SU-DHL-6 (cell line): ENCODE data around the gene ADCYAP1R1.

Experiments used
- H2AFZ ChIP-seq: fragments of 200-600 bp; sonication (generic); 2 replicates; pipeline ENCODE4 v1.6.1; 2014; ENCODE audit warnings: low read depth, mild to moderate bottlenecking, moderate library complexity, mixed read lengths, antibody characterized with exemption, low read length; ENCODE audit not compliant: severe bottlenecking
- H3F3A ChIP-seq: fragments of 200-600 bp; shearing (Covaris generic); 2 replicates; pipeline ENCODE4 v1.6.0; 2016; ENCODE audit warnings: antibody characterized with exemption, mild to moderate bottlenecking; ENCODE audit not compliant: insufficient read depth
- H3K27ac ChIP-seq: fragments of 200-600 bp; sonication (generic); 2 replicates; pipeline ENCODE4 v1.5.1; 2016; ENCODE audit warnings: low read depth, mild to moderate bottlenecking, low read length, moderate library complexity, mixed read lengths
- H3K27me3 ChIP-seq: fragments of 200-600 bp; sonication (generic), shearing (Covaris generic); 2 replicates; pipeline ENCODE4 v1.6.0; 2014; ENCODE audit warnings: mild to moderate bottlenecking, low read length
- H3K36me3 ChIP-seq: fragments of 200-600 bp; sonication (generic); 2 replicates; pipeline ENCODE4 v1.6.1; 2014; ENCODE audit warnings: mild to moderate bottlenecking, low read length, mixed read lengths
- H3K4me2 ChIP-seq: fragments of 300-600, 200-600 bp; shearing (Covaris generic), sonication (generic); 2 replicates; pipeline ENCODE4 v1.6.0; 2014; ENCODE audit warnings: low read length, low read depth, mild to moderate bottlenecking; ENCODE audit not compliant: poor library complexity, severe bottlenecking
- H3K4me3 ChIP-seq: fragments of 200-600 bp; sonication (generic); 2 replicates; pipeline ENCODE4 v1.5.1; 2014; ENCODE audit warnings: antibody characterized with exemption, low read length, mild to moderate bottlenecking, mixed read lengths; ENCODE audit not compliant: insufficient read depth, poor library complexity, severe bottlenecking
- H3K79me2 ChIP-seq: fragments of 200-600 bp; sonication (generic); 2 replicates; pipeline ENCODE4 v1.6.1; 2014; ENCODE audit warnings: mild to moderate bottlenecking, low read length, moderate library complexity; ENCODE audit not compliant: insufficient read depth
- H3K9ac ChIP-seq: fragments of 200-600 bp; sonication (generic); 2 replicates; pipeline ENCODE4 v1.7.0; 2014; ENCODE audit warnings: mild to moderate bottlenecking, low read length
- H3K9me2 ChIP-seq: fragments of 200-600 bp; sonication (generic); replicated peaks from 2 replicates; pipeline ENCODE4 v1.6.1; 2014; ENCODE audit warnings: low read length; ENCODE audit not compliant: insufficient read depth
- H3K9me3 ChIP-seq: fragments of 200-600 bp; sonication (generic); 2 replicates; pipeline ENCODE4 v1.6.1; 2014; ENCODE audit warnings: low read length, mixed read lengths; ENCODE audit not compliant: insufficient read depth
- H4K20me1 ChIP-seq: fragments of 200-600 bp; sonication (generic); 2 replicates; pipeline ENCODE4 v1.6.1; 2014; ENCODE audit warnings: low read depth, mild to moderate bottlenecking, antibody characterized with exemption, low read length, moderate library complexity, mixed read lengths
- CTCF ChIP-seq: fragments of 200-600 bp; sonication (generic); IDR thresholded peaks from one replicate; pipeline ENCODE4 v1.5.1; 2017; ENCODE audit warnings: antibody characterized with exemption, mild to moderate bottlenecking, low read length, moderate library complexity; ENCODE audit not compliant: insufficient read depth, poor library complexity, severe bottlenecking
- EZH2phosphoT487 ChIP-seq: fragments of 200-600 bp; sonication (generic), shearing (Covaris generic); conservative IDR thresholded peaks from 2 replicates; pipeline ENCODE4 v1.6.1; 2018; ENCODE audit warnings: mild to moderate bottlenecking, antibody characterized with exemption, low read length, moderate library complexity, mixed read lengths

Gene ADCYAP1R1

GRCh38 chr7:31053986-31054385 is 1.9 kb downstream of the ADCYAP1R1 start:
- no peaks in the 10 kb centered on the region for H3K9me2 ChIP-seq
- H3K4me3 ChIP-seq, result no peak overlapping the region
- H3K4me2 ChIP-seq, result no peak overlapping the region
- no peak overlapping the region for H3K9ac ChIP-seq
- H4K20me1 ChIP-seq, result no peaks in the 10 kb centered on the region
- TF ChIP-seq CTCF, result no peak
- TF ChIP-seq EZH2phosphoT487, result no peak
- no peaks in the 10 kb centered on the region for H3F3A ChIP-seq
- no peaks in the 10 kb centered on the region for H3K79me2 ChIP-seq
- no peak overlapping the region for H2AFZ ChIP-seq
- H3K36me3 ChIP-seq, result no peaks in the 10 kb centered on the region
- H3K27ac ChIP-seq, result no peak overlapping the region
- no peaks in the 10 kb centered on the region for H3K9me3 ChIP-seq
- H3K27me3 ChIP-seq, result no peaks in the 10 kb centered on the region

GRCh38 chr7:31054608-31055278 is 2.6 kb downstream of the ADCYAP1R1 start:
- Histone ChIP-seq H3K4me2 (no peak overlapping the region), H2AFZ (no peak overlapping the region), H3K9me2 (no peaks in the 10 kb centered on the region), H3K36me3 (no peaks in the 10 kb centered on the region), H3K9ac (no peak overlapping the region), H3K79me2 (no peaks in the 10 kb centered on the region), H3K27me3 (no peaks in the 10 kb centered on the region), H4K20me1 (no peaks in the 10 kb centered on the region), H3K4me3 (no peak overlapping the region), H3K27ac (no peak overlapping the region), H3F3A (no peaks in the 10 kb centered on the region), H3K9me3 (no peaks in the 10 kb centered on the region)
- TF ChIP-seq EZH2phosphoT487, result no peak
- TF ChIP-seq CTCF, result no peak

- Histone ChIP-seq H3K79me2 (no peaks in the 10 kb centered on the region), H3F3A (no peaks in the 10 kb centered on the region), H3K27me3 (no peaks in the 10 kb centered on the region), H3K9me2 (no peaks in the 10 kb centered on the region), H3K9me3 (no peaks in the 10 kb centered on the region), H3K4me3 (no peak overlapping the region), H3K36me3 (no peaks in the 10 kb centered on the region), H2AFZ (no peak overlapping the region), H3K27ac (no peak overlapping the region), H4K20me1 (no peaks in the 10 kb centered on the region), H3K9ac (no peak overlapping the region), H3K4me2 (no peak overlapping the region)
- no peak for TF ChIP-seq CTCF
- no peak for TF ChIP-seq EZH2phosphoT487
Measured at GRCh38 chr7:31055471-31055870, 3.4 kb downstream of the ADCYAP1R1 start.
